Stimulated activated naive CD8-positive, alpha-beta T cell treated with anti-CD3 and anti-CD28 coated beads, Interleukin-15, amount 100 ng/mL, for 72 hours (primary cell): Measurements from ENCODE around the gene CAGE1.

Source experiments
- ATAC-seq: fragments of 150-1000 bp; cut with Tn5 transposase; 2 replicates; pipeline ENCODE4 v1.10.0; 2021; ENCODE audit warnings: mild to moderate bottlenecking, moderate library complexity
- DNase-seq, 2 donors: peaks; one replicate each; pipeline ENCODE4 v3.0.0; 2021 to 2022
- H3K27ac Mint-ChIP-seq, 2 donors: one replicate each; pipeline ENCODE4 v1.8.0; 2022; ENCODE audit warnings: mild to moderate bottlenecking in 2 of 2, mixed read lengths in 2 of 2, moderate library complexity in 2 of 2
- H3K27me3 Mint-ChIP-seq: one replicate; pipeline ENCODE4 v1.8.0; 2022; ENCODE audit warnings: mixed read lengths
- H3K4me1 Mint-ChIP-seq: one replicate; pipeline ENCODE4 v1.8.0; 2022; ENCODE audit warnings: mild to moderate bottlenecking, mixed read lengths
- H3K4me3 Mint-ChIP-seq, 2 donors: one replicate each; pipeline ENCODE4 v1.8.0; 2022; ENCODE audit warnings: mild to moderate bottlenecking in 2 of 2, mixed read lengths in 2 of 2, moderate library complexity in 1 of 2
- H3K9me3 Mint-ChIP-seq, 2 donors: one replicate each; pipeline ENCODE4 v1.8.0; 2022; ENCODE audit warnings: mixed read lengths in 2 of 2

The CAGE1 gene

GRCh38 chr6:7312616-7313504 is 76.7 kb downstream of the CAGE1 start, which contains the start of gene SSR1:
TSS of gene SSR1 (minus strand) at chr6:7313199. CDS start at chr6:7313120, 79 bp downstream.
- Mint-ChIP-seq H3K9me3 (peaks cover 5 to 7% of the 10 kb centered on the region in 2 donors), H3K4me1 (peaks cover 39% of the 10 kb centered on the region), H3K27ac (peak within 1 kb of the TSS; percentile 97), H3K4me3 (peak within 1 kb of the TSS; percentile 91 to 96), H3K27me3 (no peaks in the 10 kb centered on the region)
- ATAC-seq (peak; percentile 98), DNase-seq (peak; percentile 93 to 97)

GRCh38 chr6:7311917-7312615 is 77.5 kb downstream of the CAGE1 start:
- H3K27me3 Mint-ChIP-seq = no peaks in the 10 kb centered on the region
- DNase-seq (no peak), ATAC-seq (no peak)
- H3K4me1 Mint-ChIP-seq = peaks cover 44% of the 10 kb centered on the region
- peaks cover 5 to 7% of the 10 kb centered on the region in 2 donors for H3K9me3 Mint-ChIP-seq
- H3K27ac Mint-ChIP-seq = peak overlapping the region; percentile 97
- H3K4me3 Mint-ChIP-seq = peak overlapping the region; percentile 91 to 96

- peak overlapping the region; percentile 43 to 68 for H3K4me3 Mint-ChIP-seq
- peaks cover 44% of the 10 kb centered on the region for H3K4me1 Mint-ChIP-seq
- ATAC-seq (no peak), DNase-seq (no peak)
- H3K9me3 Mint-ChIP-seq = peaks cover 5 to 7% of the 10 kb centered on the region in 2 donors
- H3K27me3 Mint-ChIP-seq = no peaks in the 10 kb centered on the region
- peak overlapping the region in 1 of 2 donors; percentile 57 for H3K27ac Mint-ChIP-seq
Observed at GRCh38 chr6:7311176-7311575, 78.4 kb downstream of the CAGE1 start.

GRCh38 chr6:7309050-7309449 is 80.5 kb downstream of the CAGE1 start:
- Mint-ChIP-seq H3K27ac (no peak overlapping the region), H3K9me3 (peaks cover 5 to 7% of the 10 kb centered on the region in 2 donors), H3K27me3 (no peaks in the 10 kb centered on the region), H3K4me1 (peaks cover 47% of the 10 kb centered on the region), H3K4me3 (no peak overlapping the region)
- no peak for ATAC-seq
- no peak for DNase-seq

GRCh38 chr6:7307533-7307932 is 82.0 kb downstream of the CAGE1 start:
- Mint-ChIP-seq H3K4me1 (peaks cover 41% of the 10 kb centered on the region), H3K27ac (no peak overlapping the region), H3K4me3 (no peak overlapping the region), H3K27me3 (no peaks in the 10 kb centered on the region), H3K9me3 (peaks cover 5 to 7% of the 10 kb centered on the region in 2 donors)
- no peak for ATAC-seq
- no peak for DNase-seq

GRCh38 chr6:7304821-7305220 is 84.7 kb downstream of the CAGE1 start:
- H3K27ac Mint-ChIP-seq = peak overlapping the region in 1 of 2 donors; percentile 83
- DNase-seq (no peak), ATAC-seq (no peak)
- no peaks in the 10 kb centered on the region for H3K27me3 Mint-ChIP-seq
- peaks cover 39% of the 10 kb centered on the region for H3K4me1 Mint-ChIP-seq
- peaks cover 5 to 6% of the 10 kb centered on the region in 2 donors for H3K9me3 Mint-ChIP-seq
- H3K4me3 Mint-ChIP-seq = peak overlapping the region in 1 of 2 donors; percentile 13

GRCh38 chr6:7301702-7302101 is 87.8 kb downstream of the CAGE1 start:
- Mint-ChIP-seq H3K4me3 (no peak overlapping the region), H3K9me3 (no peaks in the 10 kb centered on the region), H3K27ac (no peak overlapping the region), H3K4me1 (peaks cover 19% of the 10 kb centered on the region), H3K27me3 (no peaks in the 10 kb centered on the region)
- no peak for ATAC-seq
- no peak for DNase-seq

GRCh38 chr6:7300926-7301325 is 88.6 kb downstream of the CAGE1 start:
- Mint-ChIP-seq H3K4me1 (peaks cover 19% of the 10 kb centered on the region), H3K27ac (no peak overlapping the region), H3K27me3 (no peaks in the 10 kb centered on the region), H3K9me3 (no peaks in the 10 kb centered on the region), H3K4me3 (no peak overlapping the region)
- no peak for ATAC-seq
- DNase-seq = no peak

- H3K9me3 Mint-ChIP-seq = no peaks in the 10 kb centered on the region
- DNase-seq (no peak), ATAC-seq (no peak)
- H3K4me1 Mint-ChIP-seq = peaks cover 7% of the 10 kb centered on the region
- H3K4me3 Mint-ChIP-seq = no peak overlapping the region
- no peak overlapping the region for H3K27ac Mint-ChIP-seq
- no peaks in the 10 kb centered on the region for H3K27me3 Mint-ChIP-seq
Observed at GRCh38 chr6:7298113-7298512, 91.4 kb downstream of the CAGE1 start.

GRCh38 chr6:7296602-7297001 is 92.9 kb downstream of the CAGE1 start:
- no peak for ATAC-seq
- Mint-ChIP-seq H3K27ac (peak overlapping the region; percentile 46 to 85), H3K9me3 (no peaks in the 10 kb centered on the region), H3K27me3 (no peaks in the 10 kb centered on the region), H3K4me1 (peaks cover 7% of the 10 kb centered on the region), H3K4me3 (no peak overlapping the region)
- no peak for DNase-seq

GRCh38 chr6:7295916-7296315 is 93.6 kb downstream of the CAGE1 start:
- DNase-seq = no peak
- H3K4me3 Mint-ChIP-seq = no peak overlapping the region
- H3K27ac Mint-ChIP-seq = no peak overlapping the region
- H3K27me3 Mint-ChIP-seq = no peaks in the 10 kb centered on the region
- ATAC-seq = no peak
- H3K4me1 Mint-ChIP-seq = peaks cover 2% of the 10 kb centered on the region
- no peaks in the 10 kb centered on the region for H3K9me3 Mint-ChIP-seq

GRCh38 chr6:7292596-7293255 is 96.8 kb downstream of the CAGE1 start:
- H3K9me3 Mint-ChIP-seq = no peaks in the 10 kb centered on the region
- H3K4me3 Mint-ChIP-seq = no peak overlapping the region
- H3K4me1 Mint-ChIP-seq = no peaks in the 10 kb centered on the region
- H3K27ac Mint-ChIP-seq = no peak overlapping the region
- no peak for ATAC-seq
- DNase-seq = no peak
- no peaks in the 10 kb centered on the region for H3K27me3 Mint-ChIP-seq

- Mint-ChIP-seq H3K4me3 (no peak overlapping the region), H3K9me3 (no peaks in the 10 kb centered on the region), H3K4me1 (no peaks in the 10 kb centered on the region), H3K27me3 (no peaks in the 10 kb centered on the region), H3K27ac (no peak overlapping the region)
- no peak for DNase-seq
- ATAC-seq = no peak
Observed at GRCh38 chr6:7290079-7290478, 99.5 kb downstream of the CAGE1 start.

- ATAC-seq (no peak), DNase-seq (no peak)
- H3K4me3 Mint-ChIP-seq = no peak overlapping the region
- H3K4me1 Mint-ChIP-seq = peaks cover 15% of the 10 kb centered on the region
- no peak overlapping the region for H3K27ac Mint-ChIP-seq
- H3K27me3 Mint-ChIP-seq = no peaks in the 10 kb centered on the region
- H3K9me3 Mint-ChIP-seq = no peaks in the 10 kb centered on the region
Observed at GRCh38 chr6:7285416-7285815, 104.1 kb downstream of the CAGE1 start.

- Mint-ChIP-seq H3K27me3 (no peaks in the 10 kb centered on the region), H3K4me1 (peaks cover 15% of the 10 kb centered on the region), H3K9me3 (no peaks in the 10 kb centered on the region), H3K27ac (peak overlapping the region in 1 of 2 donors; percentile 24), H3K4me3 (no peak overlapping the region)
- no peak for ATAC-seq
- no peak for DNase-seq
Observed at GRCh38 chr6:7283676-7284075, 105.9 kb downstream of the CAGE1 start.
